ENCODE results near the gene NFIX.

DNA sequence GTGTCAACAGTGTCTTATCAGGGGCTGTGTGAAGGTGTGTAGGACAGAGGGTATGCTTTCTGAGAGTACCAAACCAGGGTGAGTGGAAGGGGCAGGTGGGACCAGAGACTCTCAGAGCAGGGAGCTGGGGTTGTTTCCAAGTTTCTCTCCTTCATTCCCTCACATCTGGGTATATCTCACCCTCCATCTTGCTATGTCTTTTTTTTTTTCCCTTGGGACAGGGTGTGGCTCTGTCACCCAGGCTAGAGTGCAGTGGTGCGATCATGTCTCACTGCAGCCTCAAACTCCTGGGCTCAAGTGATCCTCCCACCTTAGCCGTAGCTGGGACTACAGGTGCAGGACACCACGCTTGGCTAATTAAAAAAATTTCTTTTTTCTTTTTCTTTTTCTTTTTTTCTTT is 15.3 kb upstream of the NFIX start:
- TF ChIP-seq CTCF (IDR thresholded peaks at IDR 0.05) (no peak), POLR2A (IDR thresholded peaks at IDR 0.05) (no peak)
